Astrocyte (in vitro differentiated cells and primary cell): Measurements from ENCODE around the gene STUB1.

ENCODE experiments used
- CTCF ChIP-seq: IDR thresholded peaks from 2 replicates; pipeline ENCODE4 v1.5.1; 2011; ENCODE audit warnings: low read depth, mild to moderate bottlenecking, inconsistent platforms, low read length, moderate library complexity; ENCODE audit not compliant: insufficient read depth
- EZH2 ChIP-seq: IDR thresholded peaks from 2 replicates; pipeline ENCODE4 v1.6.1; 2012; ENCODE audit warnings: mild to moderate bottlenecking, low read length, inconsistent platforms; ENCODE audit not compliant: insufficient read depth

DNA sequence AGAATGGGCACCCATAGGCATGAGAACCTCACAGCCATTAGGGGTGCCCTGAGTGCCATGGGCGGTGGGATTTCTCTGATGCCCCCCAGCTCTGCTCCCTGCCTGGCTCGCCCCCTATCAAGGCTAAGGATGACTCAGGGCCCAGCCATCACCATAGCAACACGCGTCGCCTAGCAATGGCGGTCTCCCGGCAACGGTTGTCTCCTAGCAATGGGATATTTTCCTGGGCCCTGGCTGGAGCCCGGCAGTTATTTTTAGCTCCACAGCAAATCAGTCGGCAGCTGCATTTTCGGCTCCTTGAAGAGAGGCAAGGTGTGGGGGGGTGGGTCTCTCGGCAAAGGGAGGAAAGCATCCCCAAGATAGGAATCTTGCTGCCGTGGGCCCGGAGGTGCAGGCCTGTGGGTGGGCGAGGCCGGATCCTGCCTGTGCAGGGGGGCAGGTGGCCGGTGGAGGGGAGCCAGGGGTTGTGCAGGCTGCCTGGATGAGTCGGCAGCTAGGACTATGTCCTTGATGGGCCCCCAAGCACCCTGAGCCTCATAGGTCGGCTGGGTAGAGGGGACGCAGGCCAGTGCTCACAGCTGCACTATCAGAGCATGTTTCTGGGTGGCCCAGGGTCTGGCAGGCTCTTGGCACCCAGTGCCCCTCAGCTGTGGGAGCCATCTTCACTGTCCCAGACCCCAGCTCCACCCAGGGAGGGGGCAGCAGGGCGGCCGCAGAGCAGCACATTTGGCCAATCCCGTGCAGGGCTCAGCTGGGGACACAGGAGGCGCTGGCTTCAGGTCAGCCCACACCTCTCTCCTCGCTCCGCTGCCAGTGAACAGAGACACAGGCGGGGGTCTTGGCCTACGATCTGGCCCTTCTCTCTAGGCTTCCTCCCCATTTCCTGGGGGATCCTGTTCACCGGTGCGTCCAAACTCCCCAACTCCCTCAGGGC lies 29.6 kb downstream of the STUB1 start:
- TF ChIP-seq CTCF (no peak), EZH2 (no peak)
